Measurements from ENCODE around the gene PLXNB3.

Gene PLXNB3

DNA sequence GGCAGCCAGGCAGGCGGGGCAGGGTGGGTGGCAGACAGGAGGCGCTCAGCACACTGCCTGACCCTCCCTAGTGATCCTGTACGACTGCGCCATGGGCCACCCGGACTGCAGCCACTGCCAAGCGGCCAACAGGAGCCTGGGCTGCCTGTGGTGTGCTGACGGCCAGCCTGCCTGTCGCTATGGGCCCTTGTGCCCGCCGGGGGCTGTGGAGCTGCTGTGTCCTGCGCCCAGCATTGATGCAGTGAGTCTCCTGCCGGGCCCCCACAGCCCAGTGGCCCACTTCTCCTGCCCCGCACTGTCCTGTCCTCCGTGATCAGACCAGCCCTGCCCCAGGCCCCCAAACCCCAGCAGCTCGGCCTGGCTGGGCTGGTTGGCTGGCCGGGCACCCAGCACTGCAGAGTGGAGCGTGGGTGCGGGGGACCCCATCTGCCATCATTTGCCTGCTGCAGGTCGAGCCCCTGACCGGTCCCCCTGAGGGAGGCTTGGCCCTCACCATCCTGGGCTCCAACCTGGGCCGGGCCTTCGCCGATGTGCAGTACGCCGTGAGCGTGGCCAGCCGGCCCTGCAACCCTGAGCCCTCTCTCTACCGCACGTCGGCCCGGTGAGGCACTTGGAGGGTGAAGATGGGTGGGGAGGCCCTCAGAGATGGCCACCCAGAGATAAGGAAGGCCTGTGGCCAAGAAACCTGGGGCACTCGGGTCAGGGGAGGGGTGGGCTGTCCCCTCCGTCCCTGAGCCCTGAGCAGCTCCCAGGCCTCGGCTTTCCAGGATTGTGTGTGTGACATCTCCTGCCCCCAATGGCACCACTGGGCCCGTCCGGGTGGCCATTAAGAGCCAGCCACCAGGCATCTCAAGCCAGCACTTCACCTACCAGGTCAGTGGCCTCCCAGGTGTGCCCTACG lies 7.6 kb downstream of the PLXNB3 start:
- no peak for DNase-seq (ENCODE audit: low read depth)
- TF ChIP-seq, protein P1, sequence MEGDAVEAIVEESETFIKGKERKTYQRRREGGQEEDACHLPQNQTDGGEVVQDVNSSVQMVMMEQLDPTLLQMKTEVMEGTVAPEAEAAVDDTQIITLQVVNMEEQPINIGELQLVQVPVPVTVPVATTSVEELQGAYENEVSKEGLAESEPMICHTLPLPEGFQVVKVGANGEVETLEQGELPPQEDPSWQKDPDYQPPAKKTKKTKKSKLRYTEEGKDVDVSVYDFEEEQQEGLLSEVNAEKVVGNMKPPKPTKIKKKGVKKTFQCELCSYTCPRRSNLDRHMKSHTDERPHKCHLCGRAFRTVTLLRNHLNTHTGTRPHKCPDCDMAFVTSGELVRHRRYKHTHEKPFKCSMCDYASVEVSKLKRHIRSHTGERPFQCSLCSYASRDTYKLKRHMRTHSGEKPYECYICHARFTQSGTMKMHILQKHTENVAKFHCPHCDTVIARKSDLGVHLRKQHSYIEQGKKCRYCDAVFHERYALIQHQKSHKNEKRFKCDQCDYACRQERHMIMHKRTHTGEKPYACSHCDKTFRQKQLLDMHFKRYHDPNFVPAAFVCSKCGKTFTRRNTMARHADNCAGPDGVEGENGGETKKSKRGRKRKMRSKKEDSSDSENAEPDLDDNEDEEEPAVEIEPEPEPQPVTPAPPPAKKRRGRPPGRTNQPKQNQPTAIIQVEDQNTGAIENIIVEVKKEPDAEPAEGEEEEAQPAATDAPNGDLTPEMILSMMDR (conservative IDR thresholded peaks at IDR 0.05; ENCODE audit: control insufficient read depth, insufficient read depth, low read depth, low read length) = no peak
- no peak overlapping the region for H3K4me3 ChIP-seq (ENCODE audit: control insufficient read depth, low read depth, low read length)

GRCh38 chrX:153772316-153773217 lies 8.5 kb downstream of the PLXNB3 start:
- TF ChIP-seq, protein P1 (conservative IDR thresholded peaks at IDR 0.05; ENCODE audit: control insufficient read depth, insufficient read depth, low read depth, low read length) = no peak
- no peak overlapping the region for H3K4me3 ChIP-seq (ENCODE audit: control insufficient read depth, low read depth, low read length)
- no peak for DNase-seq (ENCODE audit: low read depth)

DNA sequence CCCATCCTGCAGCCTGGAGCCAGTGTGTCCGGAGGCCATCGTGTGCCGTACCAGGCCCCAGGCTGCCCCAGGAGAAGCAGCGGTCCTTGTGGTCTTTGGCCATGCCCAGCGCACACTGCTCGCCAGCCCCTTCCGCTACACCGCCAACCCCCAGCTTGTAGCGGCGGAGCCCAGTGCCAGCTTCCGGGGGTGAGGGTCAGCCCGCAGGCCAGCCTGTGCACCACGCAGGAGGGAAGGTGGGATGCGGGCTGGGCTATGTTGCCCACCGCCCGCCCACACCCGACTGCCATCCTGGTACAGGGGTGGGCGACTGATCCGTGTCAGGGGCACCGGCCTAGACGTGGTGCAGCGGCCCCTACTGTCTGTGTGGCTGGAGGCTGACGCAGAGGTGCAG lies 9.2 kb downstream of the PLXNB3 start:
- TF ChIP-seq, protein P1 (conservative IDR thresholded peaks at IDR 0.05; ENCODE audit: control insufficient read depth, insufficient read depth, low read depth, low read length) = no peak
- H3K4me3 ChIP-seq (ENCODE audit: control insufficient read depth, low read depth, low read length) = no peak overlapping the region
- no peak for DNase-seq (ENCODE audit: low read depth)

DNA sequence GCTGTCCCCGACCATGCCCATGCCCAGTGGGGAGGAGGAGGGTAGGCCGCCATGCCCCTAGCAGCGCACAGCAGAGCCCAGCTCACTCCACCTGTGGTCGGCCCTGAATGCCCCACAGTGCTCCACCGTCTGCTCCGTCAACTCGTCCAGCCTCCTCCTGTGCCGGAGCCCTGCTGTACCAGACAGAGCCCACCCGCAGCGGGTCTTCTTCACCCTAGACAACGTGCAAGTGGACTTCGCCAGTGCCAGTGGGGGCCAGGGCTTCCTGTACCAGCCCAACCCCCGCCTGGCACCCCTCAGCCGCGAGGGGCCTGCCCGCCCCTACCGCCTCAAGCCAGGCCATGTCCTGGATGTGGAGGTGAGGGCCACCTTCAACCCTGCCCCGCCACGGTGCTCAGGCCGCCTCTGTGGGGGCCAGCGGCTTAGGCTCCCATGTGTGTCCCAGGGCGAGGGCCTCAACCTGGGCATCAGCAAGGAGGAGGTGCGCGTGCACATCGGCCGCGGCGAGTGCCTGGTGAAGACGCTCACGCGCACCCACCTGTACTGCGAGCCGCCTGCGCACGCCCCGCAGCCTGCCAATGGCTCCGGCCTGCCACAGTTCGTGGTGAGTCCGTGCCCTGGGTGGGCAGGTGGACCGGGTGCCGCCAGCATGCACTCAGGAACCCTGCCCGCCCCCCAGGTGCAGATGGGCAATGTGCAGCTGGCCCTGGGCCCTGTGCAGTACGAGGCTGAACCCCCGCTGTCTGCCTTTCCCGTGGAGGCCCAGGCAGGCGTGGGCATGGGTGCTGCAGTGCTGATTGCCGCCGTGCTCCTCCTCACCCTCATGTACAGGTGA lies 9.9 kb downstream of the PLXNB3 start:
- DNase-seq (ENCODE audit: low read depth) = no peak
- H3K4me3 ChIP-seq (ENCODE audit: control insufficient read depth, low read depth, low read length) = no peak overlapping the region
- TF ChIP-seq, protein P1 (conservative IDR thresholded peaks at IDR 0.05; ENCODE audit: control insufficient read depth, insufficient read depth, low read depth, low read length) = no peak

DNA sequence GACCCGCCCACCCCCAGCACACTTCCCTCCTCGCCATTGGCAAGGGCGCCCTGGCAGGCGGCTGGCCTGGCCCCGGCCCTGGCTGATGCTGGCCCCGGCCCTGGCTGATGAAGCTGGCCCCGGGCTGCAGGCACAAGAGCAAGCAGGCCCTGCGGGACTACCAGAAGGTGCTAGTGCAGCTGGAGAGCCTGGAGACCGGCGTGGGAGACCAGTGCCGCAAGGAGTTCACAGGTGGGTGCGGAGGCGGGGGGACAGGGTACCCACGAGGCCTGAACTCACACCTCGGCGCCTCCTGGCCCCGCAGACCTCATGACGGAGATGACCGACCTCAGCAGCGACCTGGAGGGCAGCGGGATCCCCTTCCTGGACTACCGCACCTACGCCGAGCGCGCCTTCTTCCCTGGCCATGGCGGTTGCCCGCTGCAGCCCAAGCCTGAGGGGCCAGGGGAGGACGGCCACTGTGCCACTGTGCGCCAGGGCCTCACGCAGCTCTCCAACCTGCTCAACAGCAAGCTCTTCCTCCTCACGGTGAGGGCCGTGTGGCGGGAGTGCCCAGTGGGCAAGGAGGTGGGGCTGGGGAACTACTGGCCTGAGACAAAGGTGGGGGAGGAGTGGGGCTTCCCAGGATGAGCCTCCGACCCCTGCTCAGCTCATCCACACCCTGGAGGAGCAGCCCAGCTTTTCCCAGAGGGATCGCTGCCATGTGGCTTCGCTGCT lies 10.7 kb downstream of the PLXNB3 start:
- no peak overlapping the region for H3K4me3 ChIP-seq (ENCODE audit: control insufficient read depth, low read depth, low read length)
- TF ChIP-seq, protein P1 (conservative IDR thresholded peaks at IDR 0.05; ENCODE audit: control insufficient read depth, insufficient read depth, low read depth, low read length) = no peak
- no peak for DNase-seq (ENCODE audit: low read depth)

Measured in fibroblast of mammary gland (primary cell).